GM12878 (cell line): ENCODE data around the gene TSPO2. TPM values are rescaled to one million over a fixed set of nuclear protein-coding genes. Genes with fewer than 3 reads are reported as not detected.
"Not testable (repeated sequence)": the region's sequence is repeated elsewhere in the genome, so short reads cannot be mapped to it uniquely, and the experiment has no call there.

Experiments
- ATAC-seq: fragments of 200-7000 bp; cut with Tn5 transposase; 3 replicates; pipeline ENCODE4 v1.9.1; 2020; ENCODE audit warnings: mild to moderate bottlenecking, moderate library complexity
- BruUV-seq: library from RNA; stranded (reverse); fragments of 400-500 nt; replicated peaks from 2 replicates; lab custom pipeline; 2021; lab: Mats Ljungman, UMichigan
- CTCF ChIA-PET: fragments of 300-600 bp; sonication (Branson Sonifier 250); formaldehyde crosslinking; extraction: SDS; loops from one replicate; lab custom pipeline; 2021; ENCODE audit warnings: inconsistent platforms; lab: Yijun Ruan, JAX
- POLR2A ChIA-PET: fragments of 350-600 bp; formaldehyde crosslinking; extraction: SDS; loops from one replicate; lab custom pipeline; 2021; ENCODE audit warnings: inconsistent platforms; lab: Charles Lee
- RAD21 ChIA-PET: fragments of 300-600 bp; sonication (Branson Sonifier 250); formaldehyde crosslinking; loops from one replicate; lab custom pipeline; 2023; ENCODE audit warnings: antibody characterized with exemption; ENCODE audit not compliant: unreplicated experiment; lab: Charles Lee
- SMC1A ChIA-PET: fragments of 300-600 bp; sonication (Branson Sonifier 250); formaldehyde crosslinking; loops from one replicate; lab custom pipeline; 2023; ENCODE audit not compliant: unreplicated experiment, uncharacterized antibody; lab: Charles Lee
- DNase-seq: peaks from one replicate; pipeline ENCODE4 v3.0.0-alpha.2; 2011; ENCODE audit warnings: low read depth, low spot score
- FAIRE-seq: peaks from 3 replicates; lab custom pipeline; 2011; peaks lifted over from hg19 to GRCh38; lab: Jason Lieb, UNC
- H2AFZ ChIP-seq: 2 replicates; pipeline ENCODE4 v1.6.0; 2011; ENCODE audit warnings: low read depth, low read length, control low read depth; ENCODE audit not compliant: control insufficient read depth
- H3K27ac ChIP-seq: 2 replicates; pipeline ENCODE4 v1.5.1; 2011; ENCODE audit warnings: control low read depth; ENCODE audit not compliant: control insufficient read depth, insufficient read depth
- H3K27me3 ChIP-seq, 2 experiments: replicated peaks in 1 of 2; 2 replicates each; pipeline versions ENCODE4 v1.6.0 to v1.6.1; 2011; ENCODE audit warnings: low read length in 1 of 2; ENCODE audit not compliant: control insufficient read depth in 2 of 2, insufficient read depth in 2 of 2
- H3K36me3 ChIP-seq, 2 experiments: 2 replicates each; pipeline ENCODE4 v1.5.1; 2011; ENCODE audit warnings: low read length in 1 of 2; ENCODE audit not compliant: control insufficient read depth in 2 of 2, insufficient read depth in 2 of 2
- H3K4me1 ChIP-seq: 2 replicates; pipeline ENCODE4 v1.6.1; 2011; ENCODE audit warnings: mild to moderate bottlenecking, low read length, moderate library complexity, mixed read lengths; ENCODE audit not compliant: control insufficient read depth, insufficient read depth
- H3K4me2 ChIP-seq: 2 replicates; pipeline ENCODE4 v1.6.0; 2011; ENCODE audit warnings: control low read depth; ENCODE audit not compliant: control insufficient read depth, insufficient read depth
- H3K4me3 ChIP-seq: fragments of 200-600 bp; sonication (generic); 2 replicates; pipeline ENCODE4 v1.5.1; 2016
- H3K79me2 ChIP-seq: 2 replicates; pipeline ENCODE4 v1.6.0; 2011; ENCODE audit warnings: low read length; ENCODE audit not compliant: control insufficient read depth, insufficient read depth
- H3K9ac ChIP-seq: 2 replicates; pipeline ENCODE4 v1.8.0; 2011; ENCODE audit warnings: low read length, control low read depth, mixed read lengths; ENCODE audit not compliant: control insufficient read depth, insufficient read depth
- H3K9me3 ChIP-seq: replicated peaks from 3 replicates; pipeline ENCODE4 v1.5.1; 2011; ENCODE audit warnings: mild to moderate bottlenecking, low read length; ENCODE audit not compliant: control insufficient read depth, insufficient read depth
- H4K20me1 ChIP-seq: 2 replicates; pipeline ENCODE4 v1.6.0; 2011; ENCODE audit not compliant: control insufficient read depth, insufficient read depth
- ASH2L ChIP-seq: fragments of 300-600, 200-600 bp; sonication (generic); IDR thresholded peaks from 2 replicates; pipeline ENCODE4 v1.6.1; 2017; ENCODE audit warnings: low read depth, mild to moderate bottlenecking, borderline replicate concordance
- CHD4 ChIP-seq: fragments of 200-600 bp; sonication (generic); IDR thresholded peaks from 2 replicates; pipeline ENCODE4 v1.6.1; 2016; ENCODE audit warnings: mild to moderate bottlenecking
- DPF2 ChIP-seq: fragments of 450-650 bp; IDR thresholded peaks from 2 replicates; pipeline ENCODE4 v1.6.1; 2017; ENCODE audit warnings: mild to moderate bottlenecking
- IRF4 ChIP-seq: IDR thresholded peaks from 2 replicates; pipeline ENCODE4 v1.6.1; 2011; ENCODE audit warnings: low read depth, low read length
- NBN ChIP-seq: fragments of 450-650 bp; IDR thresholded peaks from 2 replicates; pipeline ENCODE4 v1.6.1; 2016
- RAD21 ChIP-seq: IDR thresholded peaks from 2 replicates; pipeline ENCODE4 v1.6.1; 2011; ENCODE audit warnings: mild to moderate bottlenecking, low read depth, low read length, moderate library complexity; ENCODE audit not compliant: insufficient read depth
- RUNX3 ChIP-seq: IDR thresholded peaks from 2 replicates; pipeline ENCODE4 v1.6.1; 2012; ENCODE audit warnings: low read length, inconsistent platforms
- SMAD1 ChIP-seq: fragments of 450-650 bp; IDR thresholded peaks from 2 replicates; pipeline ENCODE4 v1.6.1; 2018; ENCODE audit warnings: mild to moderate bottlenecking, low read depth; ENCODE audit not compliant: partially characterized antibody
- SMARCA5 ChIP-seq: fragments of 450-650 bp; IDR thresholded peaks from 2 replicates; pipeline ENCODE4 v1.6.1; 2017; ENCODE audit warnings: mild to moderate bottlenecking
- SMC3 ChIP-seq: IDR thresholded peaks from 2 replicates; pipeline ENCODE4 v1.6.1; 2011; ENCODE audit warnings: low read length, improper control_type of control experiment, borderline replicate concordance
- YBX1 ChIP-seq: fragments of 450-650 bp; IDR thresholded peaks from 2 replicates; pipeline ENCODE4 v1.6.1; 2016; ENCODE audit warnings: antibody characterized with exemption
- ZNF24 ChIP-seq: fragments of 450-650 bp; IDR thresholded peaks from 2 replicates; pipeline ENCODE4 v1.6.1; 2017; ENCODE audit warnings: antibody characterized with exemption, mild to moderate bottlenecking
- WGBS: methylation state at CpG from one replicate; pipeline ENCODE4 v1.1.6; 2016; ENCODE audit warnings: low lambda C conversion rate; ENCODE audit not compliant: insufficient replicate concordance, insufficient coverage; ENCODE audit errors: missing lambda C conversion rate; 5-methylcytosine and 5-hydroxymethylcytosine counted together
- in situ Hi-C: fragments of 300-500 bp; cut with MboI; formaldehyde crosslinking; loops from 9 replicates; pipeline ENCODE4 v1.14.3; 2018; ENCODE audit warnings: mixed read lengths
- intact Hi-C: fragments of 100-400 bp; cut with micrococcal nuclease; formaldehyde crosslinking; loops from one replicate; pipeline ENCODE4 v1.14.2; 2022; ENCODE audit not compliant: unreplicated experiment
- polyA plus RNA-seq, 11 experiments: library from polyadenylated mRNA; depleted of rRNA in 4 of 11; unstranded in 6 of 11; stranded (reverse) in 5 of 11; fragments of >200 nt; fragmentation: Nextera tagmentation in 4 of 11; fragmentation: Illumina TruSeq in 1 of 11; extraction: Ambion mirVana in 4 of 11; extraction: Trizol in 1 of 11; gene quantifications; 1 replicate in 1 of 11; 2 replicates in 10 of 11; pipeline versions ENCODE4 v1.2.1 to v1.2.3, GENCODE V29; 2011 to 2016; ENCODE audit warnings: inconsistent platforms in 2 of 11, missing spikeins in 2 of 11, low read depth in 1 of 11
- total RNA-seq, 4 experiments: library from RNA; depleted of rRNA in 3 of 4; stranded (reverse); fragments of >200 nt in 3 of 4; fragmentation: Illumina TruSeq in 1 of 4; extraction: Trizol in 1 of 4; gene quantifications; 2 replicates each; pipeline versions ENCODE4 v1.2.1 to v1.2.3, GENCODE V29; 2013 to 2021
- TF ChIP-seq, protein P1 (sequence below): fragments of 450-650 bp; IDR thresholded peaks from 2 replicates; pipeline ENCODE4 v1.6.1; 2017; ENCODE audit warnings: borderline replicate concordance
- TF ChIP-seq, protein P2 (sequence below), 3 experiments: IDR thresholded peaks in 2 of 3; conservative IDR thresholded peaks in 1 of 3; 2 replicates each; pipeline ENCODE4 v1.5.1; 2011; ENCODE audit warnings: low read depth in 3 of 3, low read length in 3 of 3, mild to moderate bottlenecking in 3 of 3, control low read depth in 2 of 3, moderate library complexity in 2 of 3, inconsistent platforms in 1 of 3, mixed read lengths in 1 of 3; ENCODE audit not compliant: control insufficient read depth in 2 of 3, insufficient read depth in 1 of 3; ENCODE audit errors: extremely low read depth in 1 of 3

The TSPO2 gene
- total and polyA plus RNA-seq, 10 of the 15 experiments (the other 5 are each of a cell fraction or from before 2014, with no cell fraction given) = not detected

DNA sequence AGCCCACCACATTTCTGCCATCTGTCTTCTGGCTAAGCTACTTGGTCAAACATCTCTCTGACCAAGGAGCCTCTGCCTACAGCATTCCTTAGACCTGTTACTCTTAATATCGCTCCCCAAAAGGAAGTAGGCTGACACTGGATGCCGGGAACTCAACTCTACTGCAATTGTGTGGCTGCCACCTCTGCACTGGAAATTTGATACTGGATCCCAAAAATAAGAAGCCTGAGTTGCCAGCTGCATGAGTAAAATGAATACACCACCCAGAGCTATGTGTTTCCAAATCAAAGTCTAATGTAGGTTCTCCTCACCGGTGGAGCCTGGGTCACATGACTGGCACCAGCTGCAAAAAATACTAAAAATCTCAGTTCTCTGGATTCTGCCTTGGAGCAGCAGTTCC lies 40.1 kb upstream of the TSPO2 start:
- 37% methylated on average over 3 of the region's 3 CpGs for WGBS
- Histone ChIP-seq H3K9me3 (no peaks in the 10 kb centered on the region), H3K27ac (no peak overlapping the region), H3K79me2 (no peaks in the 10 kb centered on the region), H2AFZ (no peak overlapping the region), H3K4me1 (no peaks in the 10 kb centered on the region), H4K20me1 (no peaks in the 10 kb centered on the region), H3K4me2 (no peak overlapping the region), H3K4me3 (no peak overlapping the region), H3K36me3 (no peaks in the 10 kb centered on the region), H3K9ac (no peak overlapping the region), H3K27me3 (no peaks in the 10 kb centered on the region; a peak in 2 of 4 replicates)
- BruUV-seq = no TSS peak
- no peak for DNase-seq
- in situ Hi-C loops (loop anchor here (10.0 kb wide), 1 partner anchor 313 kb away; no protein-coding TSS in a partner anchor), intact Hi-C loops (no loop called here)
- no peak for ATAC-seq
- ChIA-PET POLR2A (no interaction called here), RAD21 (no interaction called here), CTCF (no interaction called here), SMC1A (no interaction called here)
- FAIRE-seq = no peak
- TF ChIP-seq ASH2L = no peak
- TF ChIP-seq DPF2 = no peak
- TF ChIP-seq, protein P1, sequence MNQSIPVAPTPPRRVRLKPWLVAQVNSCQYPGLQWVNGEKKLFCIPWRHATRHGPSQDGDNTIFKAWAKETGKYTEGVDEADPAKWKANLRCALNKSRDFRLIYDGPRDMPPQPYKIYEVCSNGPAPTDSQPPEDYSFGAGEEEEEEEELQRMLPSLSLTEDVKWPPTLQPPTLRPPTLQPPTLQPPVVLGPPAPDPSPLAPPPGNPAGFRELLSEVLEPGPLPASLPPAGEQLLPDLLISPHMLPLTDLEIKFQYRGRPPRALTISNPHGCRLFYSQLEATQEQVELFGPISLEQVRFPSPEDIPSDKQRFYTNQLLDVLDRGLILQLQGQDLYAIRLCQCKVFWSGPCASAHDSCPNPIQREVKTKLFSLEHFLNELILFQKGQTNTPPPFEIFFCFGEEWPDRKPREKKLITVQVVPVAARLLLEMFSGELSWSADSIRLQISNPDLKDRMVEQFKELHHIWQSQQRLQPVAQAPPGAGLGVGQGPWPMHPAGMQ = no peak
- no peak for TF ChIP-seq CHD4

DNA sequence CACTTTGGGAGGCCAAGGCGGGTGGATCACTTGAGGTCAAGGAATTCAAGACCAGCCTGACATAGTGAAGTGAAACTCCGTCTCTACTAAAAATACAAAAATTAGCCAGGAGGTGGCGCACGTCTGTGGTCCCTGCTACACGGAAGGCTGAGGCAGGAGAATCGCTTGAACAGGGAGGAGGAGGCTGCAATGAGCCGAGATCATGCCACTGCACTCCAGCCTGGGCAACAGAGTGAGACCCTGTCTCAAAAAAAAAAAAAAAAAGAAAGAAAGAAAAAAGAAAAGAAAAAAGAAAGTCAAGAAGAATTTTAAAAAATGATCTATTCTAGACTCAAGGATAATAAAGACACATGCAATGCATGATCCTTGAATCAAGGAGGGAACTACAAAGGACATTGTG lies 36.0 kb upstream of the TSPO2 start:
- ATAC-seq = peak; percentile 95

More for the DNA sequence above, 36.0 kb upstream of the TSPO2 start:
- BruUV-seq, H3K9me3 ChIP-seq, H3K4me1 ChIP-seq, RAD21 ChIA-PET, H3K36me3 ChIP-seq, H4K20me1 ChIP-seq, H3K79me2 ChIP-seq, CTCF ChIA-PET, H3K9ac ChIP-seq, H3K27me3 ChIP-seq, H2AFZ ChIP-seq, POLR2A ChIA-PET, H3K4me2 ChIP-seq, SMC1A ChIA-PET, H3K27ac ChIP-seq, H3K4me3 ChIP-seq: not testable (repeated sequence)
- WGBS = 0% methylated on average over 6 of the region's 7 CpGs
- DNase-seq (peak; percentile 16), FAIRE-seq (peak; percentile 80)
- TF ChIP-seq ZNF24 = peak; percentile 75
- TF ChIP-seq SMC3 = peak; percentile 55; the same call in 1 of the 2 replicates
- peak; percentile 78; the same call in 1 of the 2 replicates for TF ChIP-seq YBX1
- TF ChIP-seq IRF4 = 0 out of 2 replicates have a peak, but pooled peaks have one; percentile 13
- peak; percentile 48; the same call in 1 of the 2 replicates for TF ChIP-seq RUNX3
- peak; percentile 48 for TF ChIP-seq RAD21
- TF ChIP-seq NBN = peak; percentile 62
- TF ChIP-seq SMARCA5 = peak; percentile 69; the same call in 1 of the 2 replicates
- TF ChIP-seq, protein P2, sequence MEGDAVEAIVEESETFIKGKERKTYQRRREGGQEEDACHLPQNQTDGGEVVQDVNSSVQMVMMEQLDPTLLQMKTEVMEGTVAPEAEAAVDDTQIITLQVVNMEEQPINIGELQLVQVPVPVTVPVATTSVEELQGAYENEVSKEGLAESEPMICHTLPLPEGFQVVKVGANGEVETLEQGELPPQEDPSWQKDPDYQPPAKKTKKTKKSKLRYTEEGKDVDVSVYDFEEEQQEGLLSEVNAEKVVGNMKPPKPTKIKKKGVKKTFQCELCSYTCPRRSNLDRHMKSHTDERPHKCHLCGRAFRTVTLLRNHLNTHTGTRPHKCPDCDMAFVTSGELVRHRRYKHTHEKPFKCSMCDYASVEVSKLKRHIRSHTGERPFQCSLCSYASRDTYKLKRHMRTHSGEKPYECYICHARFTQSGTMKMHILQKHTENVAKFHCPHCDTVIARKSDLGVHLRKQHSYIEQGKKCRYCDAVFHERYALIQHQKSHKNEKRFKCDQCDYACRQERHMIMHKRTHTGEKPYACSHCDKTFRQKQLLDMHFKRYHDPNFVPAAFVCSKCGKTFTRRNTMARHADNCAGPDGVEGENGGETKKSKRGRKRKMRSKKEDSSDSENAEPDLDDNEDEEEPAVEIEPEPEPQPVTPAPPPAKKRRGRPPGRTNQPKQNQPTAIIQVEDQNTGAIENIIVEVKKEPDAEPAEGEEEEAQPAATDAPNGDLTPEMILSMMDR (IDR thresholded peaks at IDR 0.05 in 2 of 3, conservative IDR thresholded peaks at IDR 0.05 in 1 of 3; ENCODE audit: control insufficient read depth in 2 of 3, extremely low read depth in 1 of 3, insufficient read depth in 1 of 3, low read depth in 3 of 3, low read length in 3 of 3) = peak; percentile 53 to 59 (median 54); a peak in 5 of 6 replicates
- peak; percentile 28 for TF ChIP-seq SMAD1
- intact Hi-C loops = loop anchor here (1.0 to 5.0 kb wide), 3 partner anchors 22 to 311 kb away; no protein-coding TSS in a partner anchor
- in situ Hi-C loops = loop anchor here (10.0 kb wide), 1 partner anchor 309 kb away; no protein-coding TSS in a partner anchor
